Measurements from ENCODE around the gene NELFE.
"Not testable (repeated sequence)": the region's sequence is repeated elsewhere in the genome, so short reads cannot be mapped to it uniquely, and the experiment has no call there.

GRCh38 chr6:32007086-32007485 is 48.3 kb upstream of the NELFE start:
- TF ChIP-seq CTCF (IDR thresholded peaks at IDR 0.05; ENCODE audit: poor library complexity); EZH2 (IDR thresholded peaks at IDR 0.05; ENCODE audit: borderline replicate concordance); EZH2phosphoT487 (IDR thresholded peaks at IDR 0.05; ENCODE audit: low read depth, severe bottlenecking, unreplicated experiment): not testable (repeated sequence)
